H9 (cell line): ENCODE data around the gene ERC2. TPM values are rescaled to one million over a fixed set of nuclear protein-coding genes. Genes with fewer than 3 reads are reported as not detected.

ENCODE experiments used
- DNase-seq: peaks from one replicate; pipeline ENCODE4 v3.0.0-alpha.2; 2017
- H2AFZ ChIP-seq: one replicate; pipeline ENCODE4 v1.6.1; 2013; ENCODE audit warnings: mild to moderate bottlenecking, low read length, control low read depth, moderate library complexity
- H2AK5ac ChIP-seq: 2 replicates; pipeline ENCODE4 v1.6.1; 2013; ENCODE audit warnings: low read length, control low read depth, mixed read lengths; ENCODE audit not compliant: insufficient read length
- H2BK120ac ChIP-seq: one replicate; pipeline ENCODE4 v1.6.1; 2013; ENCODE audit warnings: low read depth, mild to moderate bottlenecking, low read length, control low read depth, inconsistent platforms; ENCODE audit not compliant: poor library complexity, severe bottlenecking
- H2BK12ac ChIP-seq: 2 replicates; pipeline ENCODE4 v1.6.1; 2013; ENCODE audit warnings: low read length, control low read depth, mixed read lengths, low read depth; ENCODE audit not compliant: insufficient read length
- H2BK15ac ChIP-seq: 2 replicates; pipeline ENCODE4 v1.6.1; 2013; ENCODE audit warnings: low read depth, low read length, control low read depth
- H2BK20ac ChIP-seq: one replicate; pipeline ENCODE4 v1.6.1; 2013; ENCODE audit warnings: low read depth, mild to moderate bottlenecking, low read length, control low read depth, inconsistent platforms; ENCODE audit not compliant: poor library complexity, severe bottlenecking
- H2BK5ac ChIP-seq: 2 replicates; pipeline ENCODE4 v1.6.1; 2013; ENCODE audit warnings: low read length, control low read depth, mixed read lengths; ENCODE audit not compliant: insufficient read length
- H3K14ac ChIP-seq: 2 replicates; pipeline ENCODE4 v1.6.1; 2013; ENCODE audit warnings: low read length, control low read depth; ENCODE audit not compliant: insufficient read depth
- H3K18ac ChIP-seq: 2 replicates; pipeline ENCODE4 v1.6.1; 2013; ENCODE audit warnings: low read depth, mild to moderate bottlenecking, mixed read lengths, low read length, control low read depth; ENCODE audit not compliant: insufficient read length
- H3K23ac ChIP-seq: 2 replicates; pipeline ENCODE4 v1.6.1; 2013; ENCODE audit warnings: low read length, control low read depth, mixed read lengths, low read depth; ENCODE audit not compliant: insufficient read length
- H3K23me2 ChIP-seq: 2 replicates; pipeline ENCODE4 v1.6.1; 2013; ENCODE audit warnings: low read depth, mild to moderate bottlenecking, mixed read lengths, low read length, control low read depth; ENCODE audit not compliant: insufficient read length, poor library complexity, severe bottlenecking
- H3K27ac ChIP-seq: 2 replicates; pipeline ENCODE4 v1.5.1; 2013; ENCODE audit warnings: low read length, control low read depth, mixed read lengths, low read depth; ENCODE audit not compliant: insufficient read length
- H3K27me3 ChIP-seq: 2 replicates; pipeline ENCODE4 v1.6.1; 2013; ENCODE audit warnings: low read length, control low read depth, inconsistent platforms; ENCODE audit not compliant: insufficient read depth
- H3K4ac ChIP-seq: 2 replicates; pipeline ENCODE4 v1.6.1; 2013; ENCODE audit warnings: low read depth, mild to moderate bottlenecking, control low read depth, inconsistent platforms, low read length, moderate library complexity
- H3K4me1 ChIP-seq: 2 replicates; pipeline ENCODE4 v1.6.1; 2013; ENCODE audit warnings: low read length, control low read depth, inconsistent platforms; ENCODE audit not compliant: insufficient read depth
- H3K4me2 ChIP-seq: 2 replicates; pipeline ENCODE4 v1.6.1; 2013; ENCODE audit warnings: low read length, control low read depth, mixed read lengths; ENCODE audit not compliant: insufficient read length, insufficient read depth
- H3K56ac ChIP-seq: 2 replicates; pipeline ENCODE4 v1.6.1; 2013; ENCODE audit warnings: low read depth, mild to moderate bottlenecking, mixed read lengths, low read length, control low read depth; ENCODE audit not compliant: insufficient read length
- H3K79me1 ChIP-seq: 2 replicates; pipeline ENCODE4 v1.6.1; 2013; ENCODE audit warnings: low read depth, mild to moderate bottlenecking, moderate library complexity, low read length, control low read depth, inconsistent platforms; ENCODE audit not compliant: insufficient read depth, poor library complexity, severe bottlenecking
- H3K79me2 ChIP-seq: 2 replicates; pipeline ENCODE4 v1.6.1; 2013; ENCODE audit warnings: low read length, control low read depth, inconsistent platforms; ENCODE audit not compliant: insufficient read depth
- H3K9ac ChIP-seq: 2 replicates; pipeline ENCODE4 v1.6.1; 2013; ENCODE audit warnings: low read length, control low read depth, mixed read lengths; ENCODE audit not compliant: insufficient read length; ENCODE audit errors: extremely low read depth
- H3K9me3 ChIP-seq: one replicate; pipeline ENCODE4 v1.6.1; 2013; ENCODE audit warnings: low read depth, low read length, inconsistent platforms; ENCODE audit not compliant: control insufficient read depth
- H3T11ph ChIP-seq: one replicate; pipeline ENCODE4 v1.6.1; 2013; ENCODE audit warnings: mild to moderate bottlenecking, low read length, control low read depth, inconsistent platforms
- H4K20me1 ChIP-seq: one replicate; pipeline ENCODE4 v1.6.1; 2013; ENCODE audit not compliant: control insufficient read depth, insufficient read length, insufficient read depth
- H4K5ac ChIP-seq: 2 replicates; pipeline ENCODE4 v1.6.1; 2013; ENCODE audit warnings: low read depth, mild to moderate bottlenecking, mixed read lengths, low read length, control low read depth; ENCODE audit not compliant: insufficient read length
- H4K8ac ChIP-seq: replicated peaks from 2 replicates; pipeline ENCODE4 v1.6.1; 2013; ENCODE audit warnings: low read length, control low read depth, mixed read lengths, low read depth; ENCODE audit not compliant: insufficient read length
- H4K91ac ChIP-seq: 2 replicates; pipeline ENCODE4 v1.6.1; 2013; ENCODE audit warnings: low read depth, mild to moderate bottlenecking, moderate library complexity, mixed read lengths, low read length, control low read depth; ENCODE audit not compliant: insufficient read length
- H3K27ac Mint-ChIP-seq, 3 experiments: 2 replicates in 2 of 3; 3 replicates in 1 of 3; pipeline ENCODE4 v1.8.0; 2020 to 2021; ENCODE audit warnings: mixed read lengths in 3 of 3, mild to moderate bottlenecking in 1 of 3, moderate library complexity in 1 of 3
- H3K27me3 Mint-ChIP-seq: 2 replicates; pipeline ENCODE4 v1.8.0; 2021; ENCODE audit warnings: low read depth, mild to moderate bottlenecking, moderate library complexity, mixed read lengths
- H3K36me3 Mint-ChIP-seq, 3 experiments: 2 replicates in 2 of 3; 3 replicates in 1 of 3; pipeline ENCODE4 v1.8.0; 2020 to 2021; ENCODE audit warnings: low read depth in 3 of 3, mixed read lengths in 3 of 3; ENCODE audit not compliant: insufficient read depth in 1 of 3
- H3K4me1 Mint-ChIP-seq, 2 experiments: 2 replicates each; pipeline ENCODE4 v1.8.0; 2020; ENCODE audit warnings: mixed read lengths in 2 of 2
- H3K4me3 Mint-ChIP-seq, 2 experiments: 2 replicates in 1 of 2; 3 replicates in 1 of 2; pipeline ENCODE4 v1.8.0; 2020 to 2021; ENCODE audit warnings: mild to moderate bottlenecking in 2 of 2, mixed read lengths in 2 of 2, moderate library complexity in 1 of 2
- H3K9me3 Mint-ChIP-seq, 2 experiments: 2 replicates in 1 of 2; 3 replicates in 1 of 2; pipeline ENCODE4 v1.8.0; 2020; ENCODE audit warnings: mild to moderate bottlenecking in 2 of 2, mixed read lengths in 2 of 2, moderate library complexity in 1 of 2
- CTCF ChIP-seq: fragments of 200-600 bp; sonication (generic); conservative IDR thresholded peaks from 3 replicates; pipeline ENCODE4 v1.8.0; 2021; ENCODE audit warnings: antibody characterized with exemption, mild to moderate bottlenecking
- total RNA-seq: library from RNA; stranded (reverse); gene quantifications from 2 replicates; pipeline ENCODE4 v1.2.1, GENCODE V29; 2021

The ERC2 gene
- total RNA-seq, 1 experiment from 2014 or later = 15.4 TPM

GRCh38 chr3:55719508-55719907 lies 748.8 kb downstream of the ERC2 start:
- peaks cover 10% of the 10 kb centered on the region in 2 experiments for H3K4me1 Mint-ChIP-seq
- Histone ChIP-seq H2BK20ac (no peak overlapping the region), H3K27ac (no peak overlapping the region), H3K4me2 (no peak overlapping the region), H3K14ac (no peak overlapping the region), H3K79me2 (no peaks in the 10 kb centered on the region), H2BK5ac (no peak overlapping the region), H3K23me2 (no peaks in the 10 kb centered on the region), H3K4ac (no peak overlapping the region), H3K23ac (no peak overlapping the region), H3K56ac (no peak overlapping the region), H4K5ac (no peak overlapping the region), H2AFZ (no peak overlapping the region), H2BK120ac (no peak overlapping the region), H2AK5ac (no peak overlapping the region), H2BK12ac (no peak overlapping the region), H3K27me3 (no peaks in the 10 kb centered on the region), H3K79me1 (no peaks in the 10 kb centered on the region), H3T11ph (no peak overlapping the region), H3K9me3 (no peaks in the 10 kb centered on the region), H4K8ac (no peak overlapping the region), H3K4me1 (0 out of 2 replicates have a peak, but pooled peaks cover 2% of the 10 kb centered on the region), H2BK15ac (no peak overlapping the region), H4K91ac (no peak overlapping the region), H3K9ac (no peak overlapping the region), H3K18ac (no peak overlapping the region), H4K20me1 (no peaks in the 10 kb centered on the region)
- H3K27ac Mint-ChIP-seq = no peak overlapping the region
- H3K36me3 Mint-ChIP-seq = no peaks in the 10 kb centered on the region
- TF ChIP-seq CTCF = no peak
- no peaks in the 10 kb centered on the region for H3K27me3 Mint-ChIP-seq
- DNase-seq = no peak
- H3K4me3 Mint-ChIP-seq = no peak overlapping the region
- no peaks in the 10 kb centered on the region for H3K9me3 Mint-ChIP-seq
